WTC11 (cell line): Measurements from ENCODE around the gene PPP1R1B.

ENCODE experiments used
- NR2C2 ChIP-seq: sonication (generic); formaldehyde crosslinking; IDR thresholded peaks from 2 replicates; pipeline ENCODE4 v1.8.0; 2022; ENCODE audit warnings: mild to moderate bottlenecking, missing genetic modification reagents
- RELA ChIP-seq: sonication (generic); formaldehyde crosslinking; IDR thresholded peaks from 2 replicates; pipeline ENCODE4 v1.8.1; 2022; ENCODE audit warnings: missing genetic modification reagents, mild to moderate bottlenecking, borderline replicate concordance
- SP1 ChIP-seq: sonication (generic); formaldehyde crosslinking; conservative IDR thresholded peaks from 2 replicates; pipeline ENCODE4 v1.8.1; 2022; ENCODE audit warnings: missing genetic modification reagents
- TF ChIP-seq, protein P1 (sequence below): fragments of 200-600 bp; IDR thresholded peaks from 2 replicates; pipeline ENCODE4 v1.8.0; 2022; ENCODE audit warnings: antibody characterized with exemption
- TF ChIP-seq, protein P2 (sequence below): sonication (generic); formaldehyde crosslinking; conservative IDR thresholded peaks from 2 replicates; pipeline ENCODE4 v1.8.1; 2022; ENCODE audit warnings: mild to moderate bottlenecking, missing genetic modification reagents
- TF ChIP-seq, protein P3 (sequence below): sonication (generic); formaldehyde crosslinking; IDR thresholded peaks from 2 replicates; pipeline ENCODE4 v1.8.1; 2022; ENCODE audit warnings: low read depth, mild to moderate bottlenecking, moderate library complexity, missing genetic modification reagents, borderline replicate concordance
- TF ChIP-seq, protein P4 (sequence below): sonication (generic); formaldehyde crosslinking; IDR thresholded peaks from 2 replicates; pipeline ENCODE4 v1.8.0; 2023; ENCODE audit warnings: missing genetic modification reagents, mild to moderate bottlenecking, borderline replicate concordance
- TF ChIP-seq, protein P5 (sequence below): sonication (generic); formaldehyde crosslinking; IDR thresholded peaks from 2 replicates; pipeline ENCODE4 v1.8.0; 2022; ENCODE audit warnings: mild to moderate bottlenecking, missing genetic modification reagents

DNA sequence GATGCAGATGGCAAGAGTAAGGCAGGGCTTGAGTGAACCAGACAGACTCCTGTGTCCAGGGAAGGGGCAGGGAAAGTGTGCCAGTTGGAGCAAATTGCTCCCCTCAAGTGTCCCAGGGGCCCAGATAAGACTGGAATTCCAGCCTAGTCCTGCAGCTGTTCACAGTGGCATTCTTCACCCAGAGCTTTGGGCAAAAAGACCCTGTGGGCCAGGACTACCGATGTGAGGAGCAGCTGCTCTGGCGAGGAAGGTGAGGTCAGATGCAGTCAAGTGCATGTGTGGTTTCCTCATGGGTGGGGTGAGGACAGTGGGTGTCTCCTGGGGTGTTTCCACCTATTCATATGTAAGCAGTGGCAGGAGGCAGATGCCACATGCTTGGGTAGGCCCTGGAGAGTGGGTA is 33.4 kb upstream of the PPP1R1B start:
- TF ChIP-seq, protein P1, sequence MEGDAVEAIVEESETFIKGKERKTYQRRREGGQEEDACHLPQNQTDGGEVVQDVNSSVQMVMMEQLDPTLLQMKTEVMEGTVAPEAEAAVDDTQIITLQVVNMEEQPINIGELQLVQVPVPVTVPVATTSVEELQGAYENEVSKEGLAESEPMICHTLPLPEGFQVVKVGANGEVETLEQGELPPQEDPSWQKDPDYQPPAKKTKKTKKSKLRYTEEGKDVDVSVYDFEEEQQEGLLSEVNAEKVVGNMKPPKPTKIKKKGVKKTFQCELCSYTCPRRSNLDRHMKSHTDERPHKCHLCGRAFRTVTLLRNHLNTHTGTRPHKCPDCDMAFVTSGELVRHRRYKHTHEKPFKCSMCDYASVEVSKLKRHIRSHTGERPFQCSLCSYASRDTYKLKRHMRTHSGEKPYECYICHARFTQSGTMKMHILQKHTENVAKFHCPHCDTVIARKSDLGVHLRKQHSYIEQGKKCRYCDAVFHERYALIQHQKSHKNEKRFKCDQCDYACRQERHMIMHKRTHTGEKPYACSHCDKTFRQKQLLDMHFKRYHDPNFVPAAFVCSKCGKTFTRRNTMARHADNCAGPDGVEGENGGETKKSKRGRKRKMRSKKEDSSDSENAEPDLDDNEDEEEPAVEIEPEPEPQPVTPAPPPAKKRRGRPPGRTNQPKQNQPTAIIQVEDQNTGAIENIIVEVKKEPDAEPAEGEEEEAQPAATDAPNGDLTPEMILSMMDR: no peak
- TF ChIP-seq, protein P2, sequence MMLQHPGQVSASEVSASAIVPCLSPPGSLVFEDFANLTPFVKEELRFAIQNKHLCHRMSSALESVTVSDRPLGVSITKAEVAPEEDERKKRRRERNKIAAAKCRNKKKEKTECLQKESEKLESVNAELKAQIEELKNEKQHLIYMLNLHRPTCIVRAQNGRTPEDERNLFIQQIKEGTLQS (CRISPR knock-in tag): no peak
- TF ChIP-seq, protein P3, sequence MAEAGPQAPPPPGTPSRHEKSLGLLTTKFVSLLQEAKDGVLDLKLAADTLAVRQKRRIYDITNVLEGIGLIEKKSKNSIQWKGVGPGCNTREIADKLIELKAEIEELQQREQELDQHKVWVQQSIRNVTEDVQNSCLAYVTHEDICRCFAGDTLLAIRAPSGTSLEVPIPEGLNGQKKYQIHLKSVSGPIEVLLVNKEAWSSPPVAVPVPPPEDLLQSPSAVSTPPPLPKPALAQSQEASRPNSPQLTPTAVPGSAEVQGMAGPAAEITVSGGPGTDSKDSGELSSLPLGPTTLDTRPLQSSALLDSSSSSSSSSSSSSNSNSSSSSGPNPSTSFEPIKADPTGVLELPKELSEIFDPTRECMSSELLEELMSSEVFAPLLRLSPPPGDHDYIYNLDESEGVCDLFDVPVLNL (CRISPR knock-in tag): no peak
- TF ChIP-seq, protein P4, sequence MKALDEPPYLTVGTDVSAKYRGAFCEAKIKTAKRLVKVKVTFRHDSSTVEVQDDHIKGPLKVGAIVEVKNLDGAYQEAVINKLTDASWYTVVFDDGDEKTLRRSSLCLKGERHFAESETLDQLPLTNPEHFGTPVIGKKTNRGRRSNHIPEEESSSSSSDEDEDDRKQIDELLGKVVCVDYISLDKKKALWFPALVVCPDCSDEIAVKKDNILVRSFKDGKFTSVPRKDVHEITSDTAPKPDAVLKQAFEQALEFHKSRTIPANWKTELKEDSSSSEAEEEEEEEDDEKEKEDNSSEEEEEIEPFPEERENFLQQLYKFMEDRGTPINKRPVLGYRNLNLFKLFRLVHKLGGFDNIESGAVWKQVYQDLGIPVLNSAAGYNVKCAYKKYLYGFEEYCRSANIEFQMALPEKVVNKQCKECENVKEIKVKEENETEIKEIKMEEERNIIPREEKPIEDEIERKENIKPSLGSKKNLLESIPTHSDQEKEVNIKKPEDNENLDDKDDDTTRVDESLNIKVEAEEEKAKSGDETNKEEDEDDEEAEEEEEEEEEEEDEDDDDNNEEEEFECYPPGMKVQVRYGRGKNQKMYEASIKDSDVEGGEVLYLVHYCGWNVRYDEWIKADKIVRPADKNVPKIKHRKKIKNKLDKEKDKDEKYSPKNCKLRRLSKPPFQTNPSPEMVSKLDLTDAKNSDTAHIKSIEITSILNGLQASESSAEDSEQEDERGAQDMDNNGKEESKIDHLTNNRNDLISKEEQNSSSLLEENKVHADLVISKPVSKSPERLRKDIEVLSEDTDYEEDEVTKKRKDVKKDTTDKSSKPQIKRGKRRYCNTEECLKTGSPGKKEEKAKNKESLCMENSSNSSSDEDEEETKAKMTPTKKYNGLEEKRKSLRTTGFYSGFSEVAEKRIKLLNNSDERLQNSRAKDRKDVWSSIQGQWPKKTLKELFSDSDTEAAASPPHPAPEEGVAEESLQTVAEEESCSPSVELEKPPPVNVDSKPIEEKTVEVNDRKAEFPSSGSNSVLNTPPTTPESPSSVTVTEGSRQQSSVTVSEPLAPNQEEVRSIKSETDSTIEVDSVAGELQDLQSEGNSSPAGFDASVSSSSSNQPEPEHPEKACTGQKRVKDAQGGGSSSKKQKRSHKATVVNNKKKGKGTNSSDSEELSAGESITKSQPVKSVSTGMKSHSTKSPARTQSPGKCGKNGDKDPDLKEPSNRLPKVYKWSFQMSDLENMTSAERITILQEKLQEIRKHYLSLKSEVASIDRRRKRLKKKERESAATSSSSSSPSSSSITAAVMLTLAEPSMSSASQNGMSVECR (CRISPR knock-in tag): no peak
- TF ChIP-seq SP1 (CRISPR knock-in tag) (no peak), NR2C2 (CRISPR knock-in tag) (no peak), RELA (no peak)
- TF ChIP-seq, protein P5, sequence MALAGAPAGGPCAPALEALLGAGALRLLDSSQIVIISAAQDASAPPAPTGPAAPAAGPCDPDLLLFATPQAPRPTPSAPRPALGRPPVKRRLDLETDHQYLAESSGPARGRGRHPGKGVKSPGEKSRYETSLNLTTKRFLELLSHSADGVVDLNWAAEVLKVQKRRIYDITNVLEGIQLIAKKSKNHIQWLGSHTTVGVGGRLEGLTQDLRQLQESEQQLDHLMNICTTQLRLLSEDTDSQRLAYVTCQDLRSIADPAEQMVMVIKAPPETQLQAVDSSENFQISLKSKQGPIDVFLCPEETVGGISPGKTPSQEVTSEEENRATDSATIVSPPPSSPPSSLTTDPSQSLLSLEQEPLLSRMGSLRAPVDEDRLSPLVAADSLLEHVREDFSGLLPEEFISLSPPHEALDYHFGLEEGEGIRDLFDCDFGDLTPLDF: no peak
